Nucleus accumbens (tissue), 56 donors: ENCODE data around the gene STYXL2.
A peak's percentile ranks its signal among the peaks of the same experiment; 100 is the strongest.

ENCODE experiments used
- DNase-seq, 56 donors: peaks; one replicate each; lab custom pipeline; 2025; lab: John Stamatoyannopoulos, UW

The STYXL2 gene

DNA sequence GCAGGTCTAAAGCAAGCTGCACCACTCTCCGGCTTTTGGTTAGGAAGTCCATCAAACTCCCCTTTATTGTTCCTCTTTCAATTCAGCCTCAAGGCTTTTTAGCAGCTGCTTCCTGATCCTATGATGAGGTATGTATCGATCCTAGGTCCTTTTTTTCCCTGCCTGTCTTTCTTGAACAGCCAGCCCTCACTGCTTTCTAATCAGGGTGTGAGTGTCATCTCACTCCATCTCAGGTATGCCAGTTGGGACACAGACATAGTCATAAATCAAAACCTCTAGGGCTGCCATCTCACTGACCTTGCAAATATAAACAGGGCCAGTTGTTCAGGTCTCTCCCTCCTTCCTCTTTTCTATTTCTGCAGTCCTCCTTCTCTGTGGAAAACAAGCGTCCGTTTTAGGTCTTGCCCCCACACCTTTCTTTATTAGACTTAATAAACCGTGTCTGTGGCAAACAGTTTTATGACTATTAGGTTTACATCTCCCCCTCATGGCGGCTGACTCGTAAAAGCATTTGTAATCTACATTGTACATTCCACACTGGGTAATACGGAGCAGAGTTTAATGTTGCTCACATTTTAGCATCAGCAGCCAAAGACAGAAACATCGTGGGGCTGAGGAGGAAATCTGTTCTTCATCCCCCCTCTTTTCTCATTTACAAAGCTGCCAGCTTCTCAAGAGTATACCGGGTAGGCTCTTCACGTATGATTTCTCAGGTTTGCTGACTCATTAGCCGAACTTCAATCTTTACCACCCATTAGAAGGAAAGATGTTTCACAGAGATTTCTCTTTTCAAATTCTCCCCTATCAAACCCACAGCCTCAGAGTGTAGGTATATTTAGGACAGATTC is 11.6 kb downstream of the STYXL2 start:
- no peak for DNase-seq

DNA sequence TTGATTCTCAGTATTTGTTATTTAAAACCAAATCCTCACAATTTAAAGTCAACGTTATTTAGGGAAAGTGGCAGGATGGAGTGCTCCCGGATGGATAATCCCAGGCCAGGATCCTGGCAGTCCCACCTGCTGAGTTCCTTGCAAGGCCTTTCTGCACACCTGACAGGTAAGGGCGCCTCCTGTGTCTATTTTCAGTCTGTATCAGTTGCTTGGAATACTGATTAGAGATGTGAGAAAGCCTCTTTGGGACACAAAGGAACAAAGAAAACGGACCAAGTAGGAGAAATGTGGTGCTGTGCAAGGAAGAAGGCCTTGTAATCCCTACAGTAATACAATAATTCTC is 12.2 kb downstream of the STYXL2 start:
- no peak for DNase-seq

DNA sequence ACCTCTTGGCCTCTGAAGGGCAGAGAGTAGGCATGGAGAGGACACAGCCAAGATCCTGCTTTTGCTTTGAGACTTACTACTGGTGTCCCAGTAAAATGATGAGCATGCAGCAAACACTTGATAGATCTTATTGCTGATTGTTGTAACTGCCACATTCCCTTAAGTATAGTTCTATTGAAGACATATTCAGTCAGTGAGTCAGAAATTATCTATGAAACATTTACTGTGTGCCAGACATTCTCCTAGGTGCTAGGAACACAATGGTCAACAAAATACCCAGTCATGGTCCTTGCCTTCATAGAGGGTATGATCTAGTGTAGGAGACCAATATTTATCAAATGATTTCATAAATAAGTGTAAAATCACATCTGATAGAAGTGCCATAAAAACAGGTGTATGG is 13.6 kb downstream of the STYXL2 start:
- DNase-seq: no peak

DNA sequence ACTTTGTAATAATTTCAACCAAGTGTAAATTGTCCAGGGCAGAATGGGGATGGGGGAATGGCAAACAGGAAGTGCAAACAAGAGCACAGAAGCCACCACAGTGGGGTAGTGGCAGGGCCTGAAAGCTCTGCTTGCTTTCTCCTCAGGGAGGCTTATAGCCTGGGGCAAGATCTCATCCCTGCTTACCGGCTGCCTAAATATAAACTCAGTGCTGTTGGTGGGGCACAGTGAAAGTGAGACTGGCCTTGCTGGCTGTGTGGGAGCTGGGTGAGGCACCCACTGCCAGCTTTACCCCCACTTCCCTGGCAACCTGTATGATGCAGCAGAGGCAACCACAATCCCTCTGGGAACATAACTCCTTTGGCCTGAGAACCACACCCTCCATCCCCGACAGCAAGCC is 15.2 kb downstream of the STYXL2 start:
- DNase-seq: no peak

DNA sequence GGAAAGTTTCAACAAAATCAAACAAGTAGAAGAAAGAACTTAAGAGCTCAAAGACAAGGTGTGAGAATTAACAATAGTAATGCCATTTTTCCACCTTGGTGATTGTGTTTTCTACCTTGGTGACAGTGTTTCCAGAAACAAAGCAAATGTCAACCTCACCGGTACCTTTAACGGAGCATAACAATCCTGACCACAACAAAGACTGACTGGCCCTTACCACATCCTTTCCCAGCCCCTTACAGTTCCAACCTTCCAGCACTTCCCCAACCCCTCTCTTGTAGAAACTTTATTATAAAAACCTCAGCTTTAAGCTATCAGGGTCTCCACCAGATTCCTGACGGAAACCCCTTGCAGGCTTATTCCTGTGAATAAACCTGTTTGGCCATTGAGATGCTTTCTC is 16.7 kb downstream of the STYXL2 start:
- DNase-seq: no peak

DNA sequence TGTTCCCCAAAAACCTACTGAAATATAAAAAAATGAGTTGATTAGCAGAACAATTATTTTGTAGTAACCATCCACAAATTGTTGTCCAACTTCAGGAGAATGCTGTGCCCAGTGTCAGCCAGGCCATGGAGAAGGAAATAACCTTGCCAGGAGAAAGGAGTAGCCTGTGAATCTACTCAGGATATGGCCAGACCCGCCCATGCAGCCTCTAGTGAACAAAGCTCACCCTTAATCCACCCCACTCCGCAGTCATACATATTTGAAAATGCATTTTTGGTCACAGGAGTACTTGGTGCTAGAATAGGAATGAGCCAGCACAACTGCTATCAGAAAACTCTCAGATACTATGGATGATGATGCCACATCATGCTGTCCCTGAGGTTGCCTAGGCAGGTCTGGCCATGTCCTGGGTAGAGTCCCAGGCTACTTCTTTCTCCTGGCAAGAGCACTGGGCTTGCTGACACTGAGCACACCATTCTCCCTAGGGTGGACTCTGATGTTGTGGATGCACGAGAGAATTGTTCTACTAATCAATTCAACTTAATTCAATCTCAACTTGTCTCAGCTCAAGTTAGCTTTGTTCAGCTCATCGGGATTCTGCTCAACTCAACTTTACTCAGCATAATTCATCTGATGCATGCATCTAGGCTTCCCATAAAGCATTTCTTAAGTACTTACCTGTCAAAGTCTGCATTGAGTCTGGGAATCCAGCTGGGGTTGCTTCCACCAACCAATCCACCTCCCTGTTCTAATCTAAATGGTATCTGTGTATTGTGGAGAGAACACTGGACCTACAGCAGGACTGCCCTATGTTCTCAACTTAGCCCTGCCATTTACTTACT is 18.2 kb downstream of the STYXL2 start:
- DNase-seq: no peak

DNA sequence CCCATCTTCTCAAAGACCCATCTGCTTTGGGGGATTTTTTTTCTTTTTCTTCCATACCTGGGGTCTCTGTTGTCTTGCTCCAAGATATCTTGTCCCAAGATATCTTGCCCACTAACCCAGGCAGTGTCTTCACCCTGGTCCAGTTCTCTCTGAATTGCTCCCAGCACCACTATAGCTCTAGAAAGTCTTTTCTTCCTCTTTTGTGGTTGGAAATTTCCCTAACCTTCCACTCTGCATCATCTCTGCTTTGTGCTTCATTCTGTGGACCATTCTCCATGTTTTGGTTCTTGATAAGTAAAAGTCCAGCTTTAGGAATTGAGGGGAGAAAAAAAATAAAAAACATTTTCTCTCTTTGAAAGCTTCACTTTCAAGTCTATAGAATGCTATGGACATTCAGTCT is 20.9 kb downstream of the STYXL2 start:
- DNase-seq: no peak

DNA sequence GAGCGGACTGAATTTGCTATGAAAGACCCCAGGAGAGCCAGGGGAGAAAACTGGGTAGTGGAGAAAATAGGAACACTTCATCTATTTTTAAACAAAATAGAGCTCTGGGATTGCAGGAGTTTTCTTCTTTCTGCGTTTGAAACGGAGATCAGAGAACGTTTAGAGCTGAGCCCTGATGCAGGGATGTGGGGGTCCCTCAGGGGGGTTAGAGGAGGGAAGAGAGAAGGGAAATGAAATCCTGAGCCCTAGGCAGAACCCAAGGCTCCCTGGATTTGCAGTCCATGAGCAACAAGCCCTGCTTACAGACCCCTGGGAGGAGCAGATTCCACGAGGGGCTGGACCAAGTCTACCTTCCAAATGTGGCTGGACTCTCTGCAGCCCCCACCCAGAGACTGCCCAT is 21.8 kb downstream of the STYXL2 start:
- DNase-seq: no peak

DNA sequence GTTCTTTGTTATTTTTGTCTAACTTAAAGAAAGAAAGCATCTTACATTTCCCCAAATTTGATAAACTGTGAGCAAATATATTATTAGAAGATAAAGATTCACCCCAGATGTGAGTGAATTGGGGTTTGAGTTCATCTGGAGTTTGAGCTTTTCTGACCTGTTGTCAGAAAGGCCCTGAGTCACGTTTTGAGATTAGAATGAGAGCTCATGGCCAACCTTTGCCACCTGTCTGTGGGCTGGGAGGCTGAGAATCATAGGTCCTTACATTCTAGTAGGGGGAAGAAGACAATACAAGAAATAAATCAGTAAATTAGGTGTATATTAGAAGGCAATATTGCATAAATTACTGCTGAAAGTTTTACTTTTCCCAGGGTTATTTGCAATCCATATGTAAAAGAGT is 22.3 kb downstream of the STYXL2 start:
- DNase-seq: no peak

DNA sequence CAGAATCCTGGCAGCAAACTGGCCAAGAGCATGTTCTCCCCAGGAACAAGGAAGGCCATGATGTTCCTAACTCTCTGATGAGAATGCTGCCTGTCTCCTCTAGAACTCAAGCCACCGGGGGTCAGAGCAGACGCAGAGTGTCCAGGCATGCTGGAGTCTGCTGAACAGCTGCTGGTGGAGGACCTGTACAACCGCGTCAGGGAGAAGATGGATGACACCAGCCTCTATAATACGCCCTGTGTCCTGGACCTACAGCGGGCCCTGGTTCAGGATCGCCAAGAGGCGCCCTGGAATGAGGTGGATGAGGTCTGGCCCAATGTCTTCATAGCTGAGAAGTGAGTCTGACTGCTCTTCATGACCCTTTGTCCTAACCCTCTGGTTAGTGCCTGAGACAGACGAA is 23.4 kb downstream of the STYXL2 start:
- DNase-seq: no peak

DNA sequence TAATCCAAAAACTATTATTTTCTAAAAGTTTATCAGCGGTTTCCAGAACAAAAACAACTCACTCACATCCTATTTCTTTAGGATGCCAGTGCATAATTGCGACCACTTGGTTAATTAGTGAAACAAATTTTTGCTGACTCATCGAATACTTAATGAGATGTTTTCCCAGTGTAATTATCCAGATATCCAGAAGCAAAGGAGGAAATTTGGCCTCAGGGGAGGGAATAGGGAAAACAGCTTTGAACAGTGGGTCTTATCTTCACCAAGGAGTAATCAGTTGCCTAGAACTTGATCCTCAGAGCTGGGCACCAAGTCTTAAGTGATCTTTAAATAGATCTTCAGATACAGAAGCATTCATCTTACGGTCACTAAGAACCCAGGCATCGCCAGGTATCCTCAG is 24.3 kb downstream of the STYXL2 start:
- DNase-seq: no peak

DNA sequence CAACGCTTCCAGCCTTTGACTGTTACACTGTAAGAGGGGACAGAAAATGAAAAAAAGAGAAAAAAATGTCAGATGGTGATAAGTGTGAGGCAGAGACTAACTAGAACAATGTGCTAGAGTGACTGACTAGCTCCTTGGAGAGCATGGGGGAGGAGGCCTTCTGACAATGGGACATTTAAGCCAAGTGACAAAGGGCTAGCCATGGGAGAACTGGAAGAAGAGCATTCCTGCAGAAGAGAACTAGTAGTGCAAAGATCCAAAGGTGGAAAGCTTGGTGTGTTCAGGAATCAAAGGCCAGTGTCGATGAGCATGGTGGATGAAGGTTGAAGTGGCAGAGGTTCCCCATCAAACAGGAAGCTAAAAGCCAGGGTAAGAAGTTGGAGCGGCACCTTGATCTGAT is 25.8 kb downstream of the STYXL2 start:
- no peak for DNase-seq

DNA sequence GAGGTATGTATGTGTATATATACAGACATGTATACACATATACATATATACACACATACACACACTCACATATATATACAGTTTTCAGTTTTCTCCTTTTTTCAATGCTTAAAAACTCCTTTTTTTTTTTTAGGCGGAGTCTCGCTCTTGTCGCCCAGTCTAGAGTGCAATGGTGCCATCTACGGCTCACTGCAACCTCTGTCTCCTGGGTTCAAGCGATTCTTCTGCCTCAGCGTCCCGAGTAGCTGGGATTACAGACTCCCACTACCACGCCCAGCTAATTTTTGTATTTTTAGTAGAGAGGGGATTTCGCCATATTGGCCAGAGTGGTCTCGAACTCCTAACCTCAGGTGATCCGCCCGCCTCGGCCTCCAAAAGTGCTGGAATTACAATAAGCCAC is 27.0 kb downstream of the STYXL2 start:
- no peak for DNase-seq

DNA sequence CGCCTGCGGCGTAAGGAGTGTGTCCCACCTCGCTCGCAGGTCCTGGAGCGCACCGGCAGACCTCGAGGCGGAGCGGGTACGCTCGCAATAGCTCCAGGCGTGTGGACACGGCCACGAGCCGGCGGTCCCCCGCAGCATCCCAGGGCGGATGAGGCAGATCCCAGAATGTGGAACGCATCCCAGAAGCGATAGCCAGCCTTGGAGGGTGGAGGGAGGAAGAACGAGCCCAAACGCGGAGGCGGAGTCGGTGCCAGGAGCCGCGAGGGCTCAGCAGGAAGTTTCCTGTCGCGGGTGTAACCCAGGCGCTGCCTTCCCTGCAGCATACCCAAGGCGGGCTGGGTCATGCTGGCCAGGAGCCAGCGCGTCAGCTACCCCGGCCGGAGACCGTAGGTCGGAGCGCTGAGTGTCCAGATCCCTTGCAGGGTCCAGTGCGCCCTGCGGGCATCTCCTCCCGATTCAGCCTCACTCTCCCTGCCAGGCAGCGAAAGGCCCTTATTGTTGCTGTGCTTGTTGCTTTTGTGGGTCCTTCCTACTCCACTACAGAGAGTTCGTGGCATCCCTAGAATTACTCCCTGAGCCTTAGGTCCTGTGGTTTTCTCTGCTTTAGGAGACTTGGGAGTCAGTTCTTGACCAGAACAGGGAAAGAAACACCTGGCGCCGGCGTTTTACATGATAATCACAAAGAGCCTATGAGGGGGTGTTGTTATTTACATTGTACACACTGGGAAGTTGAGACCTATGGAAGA is 27.7 kb downstream of the STYXL2 start:
- DNase-seq: peak in 19 of 56 donors; percentile 5 to 63 (median 23)

DNA sequence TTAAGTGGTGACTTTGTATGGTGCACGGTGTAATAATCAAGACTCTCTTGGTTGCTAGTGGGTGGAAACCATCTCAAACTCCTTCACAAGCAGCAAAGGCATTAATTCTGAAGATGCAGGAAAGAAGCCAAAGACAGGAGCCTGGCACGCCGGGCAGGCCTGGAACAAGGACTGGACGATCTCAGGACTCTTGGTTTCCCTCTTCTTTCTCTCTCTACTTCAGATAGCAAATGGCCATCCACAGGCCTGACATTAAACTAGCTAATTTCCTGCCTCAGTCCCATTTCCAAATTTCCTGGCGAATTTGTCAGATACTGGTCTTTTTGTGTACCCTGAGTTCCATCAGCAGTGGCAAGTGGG is 28.2 kb downstream of the STYXL2 start:
- DNase-seq: no peak

DNA sequence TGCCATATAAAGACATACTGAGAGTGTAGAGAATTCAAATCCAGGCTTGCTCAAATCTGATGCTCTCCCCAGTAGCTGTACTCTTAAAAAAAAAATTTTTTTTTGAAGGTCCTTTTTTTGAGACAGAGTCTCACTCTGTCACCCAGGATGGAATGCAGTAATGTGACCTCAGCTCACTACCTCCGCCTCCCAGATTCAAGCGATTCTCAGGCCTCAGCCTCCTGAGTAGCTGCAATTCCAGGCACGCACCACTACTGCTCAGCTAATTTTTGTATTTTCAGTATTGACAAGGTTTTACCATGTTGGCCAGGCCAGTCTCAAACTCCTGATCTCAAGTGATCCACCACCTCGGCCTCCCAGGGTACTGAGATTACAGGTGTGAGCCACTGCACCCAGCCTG is 28.7 kb downstream of the STYXL2 start:
- no peak for DNase-seq

DNA sequence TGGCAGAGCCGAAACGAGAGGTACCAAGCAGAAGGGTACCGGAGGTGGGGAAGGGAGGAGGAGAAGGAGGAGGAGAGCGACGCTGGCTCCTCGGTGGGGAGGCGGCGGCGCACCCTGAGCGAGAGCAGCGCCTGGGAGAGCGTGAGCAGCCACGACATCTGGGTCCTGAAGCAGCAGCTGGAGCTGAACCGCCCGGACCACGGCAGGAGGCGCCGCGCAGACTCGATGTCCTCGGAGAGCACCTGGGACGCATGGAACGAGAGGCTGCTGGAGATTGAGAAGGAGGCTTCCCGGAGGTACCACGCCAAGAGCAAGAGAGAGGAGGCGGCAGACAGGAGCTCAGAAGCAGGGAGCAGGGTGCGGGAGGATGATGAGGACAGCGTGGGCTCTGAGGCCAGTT is 32.4 kb downstream of the STYXL2 start:
- no peak for DNase-seq

DNA sequence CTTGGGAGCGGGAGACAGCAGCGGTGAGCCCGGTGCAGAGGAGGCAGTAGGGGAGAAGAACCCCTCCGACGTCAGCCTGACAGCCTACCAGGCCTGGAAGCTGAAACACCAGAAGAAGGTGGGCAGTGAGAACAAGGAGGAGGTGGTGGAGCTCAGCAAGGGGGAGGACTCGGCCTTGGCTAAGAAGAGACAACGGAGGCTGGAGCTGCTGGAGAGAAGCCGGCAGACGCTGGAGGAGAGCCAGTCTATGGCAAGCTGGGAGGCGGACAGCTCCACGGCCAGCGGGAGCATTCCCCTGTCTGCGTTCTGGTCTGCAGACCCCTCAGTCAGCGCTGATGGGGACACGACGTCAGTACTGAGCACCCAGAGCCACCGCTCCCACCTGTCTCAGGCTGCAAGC is 32.9 kb downstream of the STYXL2 start:
- DNase-seq: no peak

DNA sequence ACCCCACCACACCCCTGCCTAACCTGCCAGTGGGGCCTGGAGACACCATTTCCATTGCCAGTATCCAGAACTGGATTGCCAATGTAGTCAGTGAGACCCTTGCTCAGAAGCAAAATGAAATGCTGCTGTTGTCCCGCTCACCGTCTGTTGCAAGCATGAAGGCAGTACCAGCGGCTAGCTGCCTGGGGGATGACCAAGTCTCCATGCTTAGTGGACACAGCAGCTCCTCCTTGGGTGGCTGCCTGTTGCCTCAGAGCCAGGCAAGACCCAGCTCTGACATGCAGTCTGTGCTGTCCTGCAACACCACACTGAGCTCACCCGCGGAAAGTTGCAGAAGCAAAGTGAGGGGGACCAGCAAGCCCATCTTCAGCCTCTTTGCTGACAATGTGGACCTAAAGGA is 33.4 kb downstream of the STYXL2 start:
- DNase-seq: no peak

DNA sequence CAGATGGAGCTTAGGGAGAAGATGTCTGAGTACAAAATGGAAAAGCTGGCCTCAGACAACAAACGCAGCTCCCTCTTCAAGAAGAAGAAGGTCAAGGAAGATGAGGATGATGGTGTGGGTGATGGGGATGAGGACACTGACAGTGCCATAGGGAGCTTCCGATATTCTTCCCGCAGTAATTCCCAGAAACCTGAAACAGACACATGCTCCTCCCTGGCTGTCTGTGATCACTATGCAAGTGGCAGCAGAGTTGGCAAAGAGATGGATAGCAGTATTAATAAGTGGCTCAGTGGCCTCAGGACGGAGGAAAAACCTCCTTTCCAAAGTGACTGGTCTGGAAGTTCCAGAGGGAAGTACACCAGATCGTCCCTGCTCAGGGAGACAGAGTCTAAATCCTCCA is 33.8 kb downstream of the STYXL2 start:
- DNase-seq: no peak
